ACC112 (cell line): ENCODE results near the gene KLF9.

Source experiments
- H2AFZ ChIP-seq: fragments of 200-600 bp; sonication (generic); one replicate; pipeline ENCODE4 v1.6.0; 2017; ENCODE audit warnings: antibody characterized with exemption, low read length; ENCODE audit not compliant: unreplicated experiment
- H3K27ac ChIP-seq: fragments of 200-600 bp; sonication (generic); 2 replicates; pipeline ENCODE4 v1.5.1; 2014; ENCODE audit warnings: low read depth, mild to moderate bottlenecking, antibody characterized with exemption, low read length, moderate library complexity
- H3K27me3 ChIP-seq: fragments of 200-600 bp; sonication (generic); 2 replicates; pipeline ENCODE4 v1.6.1; 2014; ENCODE audit warnings: mild to moderate bottlenecking, antibody characterized with exemption, low read length, moderate library complexity, mixed read lengths; ENCODE audit not compliant: insufficient read depth
- H3K36me3 ChIP-seq: fragments of 200-600 bp; sonication (generic); 2 replicates; pipeline ENCODE4 v1.6.1; 2016; ENCODE audit warnings: mild to moderate bottlenecking, antibody characterized with exemption, low read length, moderate library complexity, mixed read lengths; ENCODE audit not compliant: insufficient read depth
- H3K4me1 ChIP-seq: fragments of 200-600 bp; sonication (generic); one replicate; pipeline ENCODE4 v1.6.1; 2016; ENCODE audit warnings: low read length, mixed read lengths; ENCODE audit not compliant: insufficient read depth, unreplicated experiment, control insufficient read depth
- H3K4me3 ChIP-seq: fragments of 200-600 bp; sonication (generic); 2 replicates; pipeline ENCODE4 v1.5.1; 2014; ENCODE audit warnings: mild to moderate bottlenecking, low read depth, low read length
- H3K79me2 ChIP-seq: fragments of 200-600 bp; sonication (generic); one replicate; pipeline ENCODE4 v1.6.0; 2016; ENCODE audit warnings: low read length; ENCODE audit not compliant: control insufficient read depth, unreplicated experiment, insufficient read depth

The KLF9 gene

DNA sequence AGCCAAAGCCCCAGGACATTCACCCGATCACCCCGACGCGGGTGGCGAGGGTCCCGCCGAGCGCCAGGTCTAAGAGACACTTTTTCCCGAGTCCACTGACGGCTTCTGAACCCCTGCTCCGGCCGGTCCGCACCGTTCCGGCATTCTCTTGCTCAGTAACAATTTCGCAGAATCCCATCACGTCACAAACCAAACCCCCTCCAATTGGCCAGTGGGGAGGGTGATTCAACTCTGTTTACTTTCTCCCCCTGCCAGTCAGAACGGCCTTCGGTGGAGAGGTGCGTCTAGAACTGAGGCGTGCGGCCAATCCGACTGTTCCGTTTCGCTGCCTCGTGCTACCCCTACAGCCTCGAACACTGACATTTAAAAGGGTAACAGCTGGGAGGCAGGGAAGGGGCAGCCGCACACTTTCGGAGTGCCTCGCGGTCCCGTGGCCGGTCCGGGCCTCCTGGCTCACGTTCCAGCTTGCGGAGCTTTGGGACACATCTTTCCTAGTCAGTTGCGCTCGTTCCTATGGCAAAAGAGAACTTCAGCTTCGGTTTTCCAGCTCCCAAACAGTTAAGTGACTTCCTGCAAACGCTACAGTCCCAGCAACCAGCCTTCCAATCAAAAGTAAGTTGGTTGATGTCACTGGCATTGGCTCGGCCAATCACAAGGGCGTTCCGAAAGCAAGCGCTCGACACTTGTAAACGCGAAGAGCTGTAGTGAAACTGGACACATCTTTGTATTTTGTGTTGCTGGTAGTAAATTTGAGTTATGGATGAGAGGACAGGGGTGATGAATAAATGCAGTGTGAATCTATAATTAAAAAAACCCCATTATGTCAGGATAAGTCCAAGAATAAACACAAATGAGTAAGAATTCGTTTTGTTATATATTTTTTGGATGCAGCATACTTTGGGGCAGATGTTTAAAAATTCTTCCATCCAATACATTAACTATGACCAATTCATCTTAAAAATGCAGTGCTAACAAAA, at the start of gene KLF9:
Gene KLF9 (minus strand): TSS at position 859 of the 977 bp plus-strand sequence. CDS start 1,294 bp downstream, outside the sequence.
- peaks cover 54% of the 10 kb centered on the region for H3K79me2 ChIP-seq
- H3K4me1 ChIP-seq = peaks cover 45% of the 10 kb centered on the region
- peaks cover 14% of the 10 kb centered on the region; the same call in 1 of the 2 replicates for H3K36me3 ChIP-seq
- no peak within 1 kb of the TSS for H2AFZ ChIP-seq
- peak within 1 kb of the TSS; percentile 100 for H3K27ac ChIP-seq
- H3K27me3 ChIP-seq = no peaks in the 10 kb centered on the region
- peak within 1 kb of the TSS; percentile 82 for H3K4me3 ChIP-seq

DNA sequence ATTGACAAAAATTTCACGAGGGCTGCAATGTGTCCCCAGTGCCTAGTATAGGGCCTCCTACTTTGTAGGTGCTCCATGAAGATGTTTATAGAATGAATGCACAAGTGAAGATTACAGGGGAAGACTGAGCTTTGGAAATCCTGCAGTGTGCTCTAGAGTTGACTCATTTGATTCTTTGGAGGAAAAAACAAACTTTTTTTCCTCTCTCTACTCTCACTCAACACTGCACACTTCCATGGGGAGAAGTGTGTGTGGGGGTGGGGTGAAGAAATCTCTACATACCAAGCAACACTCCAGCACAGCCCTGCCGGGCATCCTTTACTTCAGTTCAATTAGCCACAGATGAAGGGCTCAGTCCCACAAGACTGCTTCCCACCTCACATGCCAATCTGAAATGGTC, 49.4 kb upstream of the KLF9 start:
- no peak overlapping the region for H3K4me3 ChIP-seq
- no peaks in the 10 kb centered on the region for H3K79me2 ChIP-seq
- no peak overlapping the region for H3K27ac ChIP-seq
- H3K36me3 ChIP-seq = no peaks in the 10 kb centered on the region
- no peak overlapping the region for H2AFZ ChIP-seq
- no peaks in the 10 kb centered on the region for H3K27me3 ChIP-seq
- H3K4me1 ChIP-seq = peaks cover 30% of the 10 kb centered on the region

DNA sequence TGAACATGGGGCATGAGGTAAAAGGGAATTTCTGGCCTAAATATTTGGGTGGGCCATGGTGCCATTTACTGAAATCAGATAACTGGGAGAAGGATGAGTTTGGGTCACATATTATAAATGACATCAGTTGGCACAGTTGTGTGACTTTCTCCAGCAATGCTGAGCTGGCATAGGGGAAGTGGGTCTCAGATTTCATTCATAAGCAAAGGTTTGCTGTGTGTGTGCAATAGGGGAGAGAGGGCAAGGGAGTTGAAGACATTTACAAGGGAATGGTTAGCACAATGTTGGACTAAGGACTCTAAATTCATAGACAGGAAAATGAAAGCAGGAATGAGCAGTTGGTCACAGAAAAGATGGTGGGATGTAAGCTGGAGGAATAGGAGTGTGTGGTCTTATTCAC, 47.8 kb upstream of the KLF9 start:
- H3K79me2 ChIP-seq = no peaks in the 10 kb centered on the region
- H3K4me1 ChIP-seq = peaks cover 25% of the 10 kb centered on the region
- H3K27me3 ChIP-seq = no peaks in the 10 kb centered on the region
- H3K4me3 ChIP-seq = no peak overlapping the region
- H3K27ac ChIP-seq = no peak overlapping the region
- H2AFZ ChIP-seq = no peak overlapping the region
- no peaks in the 10 kb centered on the region for H3K36me3 ChIP-seq

DNA sequence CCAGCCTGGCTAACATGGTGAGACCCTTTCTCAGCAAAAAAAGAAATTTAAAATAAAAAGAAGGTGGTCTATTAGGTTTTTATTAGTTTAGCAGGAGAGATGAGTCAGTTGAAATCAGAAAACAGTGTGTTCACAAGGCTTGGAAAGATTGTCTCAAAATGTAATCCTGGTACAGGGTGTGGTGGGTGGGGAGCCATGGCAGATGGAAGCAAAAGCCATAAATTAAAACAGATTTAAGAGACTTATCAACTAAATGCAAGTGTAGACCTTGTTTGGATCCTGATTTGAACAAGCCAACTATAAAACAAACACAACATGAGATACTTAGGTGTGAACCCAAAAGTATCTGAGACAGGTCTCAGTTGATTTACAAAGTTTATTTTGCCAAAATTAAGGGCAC, 42.8 kb upstream of the KLF9 start:
- H3K79me2 ChIP-seq = no peaks in the 10 kb centered on the region
- H3K4me3 ChIP-seq = no peak overlapping the region
- H3K36me3 ChIP-seq = no peaks in the 10 kb centered on the region
- H2AFZ ChIP-seq = no peak overlapping the region
- peaks cover 3% of the 10 kb centered on the region for H3K4me1 ChIP-seq
- no peak overlapping the region for H3K27ac ChIP-seq
- H3K27me3 ChIP-seq = no peaks in the 10 kb centered on the region

DNA sequence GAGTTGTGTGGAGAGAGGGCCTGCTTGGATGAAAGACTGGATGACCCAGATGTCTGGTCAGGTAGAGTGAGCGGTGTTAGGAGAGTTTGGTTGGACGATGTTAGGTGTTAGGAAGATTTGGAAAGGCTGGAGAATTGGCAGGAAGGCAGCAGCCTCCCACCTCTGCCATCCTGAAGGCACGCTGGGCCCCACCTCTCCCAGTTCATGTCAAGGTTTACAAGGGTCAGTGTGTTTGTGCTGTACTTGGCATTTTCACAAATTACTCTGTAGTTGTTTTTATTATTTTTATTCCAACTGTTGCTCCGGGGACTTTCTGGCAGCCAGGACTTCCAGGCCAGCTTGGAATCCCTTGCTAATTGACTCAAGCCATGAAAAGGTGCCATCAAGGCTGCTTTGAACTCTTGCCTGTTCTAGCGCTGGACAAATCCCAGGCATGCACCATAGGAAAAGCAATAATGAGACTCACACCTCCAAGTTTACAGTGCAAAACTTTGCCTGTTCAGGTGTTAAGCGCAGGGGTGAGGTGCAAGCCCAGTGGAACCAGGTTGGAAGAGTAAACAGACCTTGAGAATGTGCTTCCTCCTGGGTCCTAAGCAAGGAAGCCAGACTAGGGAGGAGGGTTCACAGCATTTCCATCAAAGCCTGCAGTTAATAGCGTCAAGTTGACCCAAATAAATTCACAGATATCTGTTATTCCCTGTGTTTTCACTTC, 41.7 kb upstream of the KLF9 start:
- Histone ChIP-seq H3K27me3 (no peaks in the 10 kb centered on the region), H3K36me3 (no peaks in the 10 kb centered on the region), H3K79me2 (no peaks in the 10 kb centered on the region), H3K4me3 (no peak overlapping the region), H2AFZ (peak overlapping the region; percentile 14), H3K4me1 (no peaks in the 10 kb centered on the region), H3K27ac (no peak overlapping the region)

DNA sequence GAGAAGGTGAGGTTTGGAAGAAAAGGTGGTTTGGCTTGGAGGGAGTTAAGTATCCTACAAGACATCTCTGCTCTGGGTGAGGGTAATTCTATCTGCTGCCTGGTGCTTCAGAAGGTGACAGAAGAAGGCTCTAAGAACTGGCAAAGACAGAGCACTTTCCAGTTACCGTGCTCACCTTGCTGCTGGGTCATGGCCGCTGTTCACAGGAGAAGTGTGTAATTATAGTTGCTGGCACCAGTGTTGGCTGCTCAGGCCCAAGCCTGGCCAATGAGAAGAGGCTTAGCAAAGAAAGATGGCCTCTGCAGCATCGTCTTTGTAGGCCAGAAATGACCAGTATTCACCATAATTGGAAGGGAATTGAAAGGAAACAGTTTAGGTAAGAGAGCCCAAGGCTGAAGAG, 37.9 kb upstream of the KLF9 start:
- no peaks in the 10 kb centered on the region for H3K4me1 ChIP-seq
- H3K36me3 ChIP-seq = no peaks in the 10 kb centered on the region
- no peak overlapping the region for H3K27ac ChIP-seq
- no peaks in the 10 kb centered on the region for H3K27me3 ChIP-seq
- no peak overlapping the region for H3K4me3 ChIP-seq
- H2AFZ ChIP-seq = no peak overlapping the region
- no peaks in the 10 kb centered on the region for H3K79me2 ChIP-seq

DNA sequence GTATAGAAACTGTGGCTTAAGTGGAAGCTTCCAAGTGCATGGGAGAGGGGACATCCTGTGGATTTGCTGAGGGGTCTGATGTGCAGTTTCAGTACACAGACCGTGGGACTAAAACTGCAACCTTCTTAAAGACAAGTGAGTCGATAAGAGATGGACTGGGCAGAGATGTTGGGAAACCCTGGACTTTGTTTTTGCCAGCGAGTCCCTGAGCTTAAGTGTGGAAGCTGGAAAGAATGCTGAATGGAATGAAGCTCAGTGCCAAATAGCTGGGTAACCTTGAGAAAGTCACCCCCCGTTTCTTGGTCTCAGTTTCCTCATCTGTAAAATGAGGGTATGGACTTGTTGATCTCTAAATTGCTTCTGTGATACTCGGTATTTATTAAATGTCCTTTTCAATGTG, 37.3 kb upstream of the KLF9 start:
- Histone ChIP-seq H3K79me2 (no peaks in the 10 kb centered on the region), H3K4me3 (no peak overlapping the region), H3K4me1 (no peaks in the 10 kb centered on the region), H3K27me3 (no peaks in the 10 kb centered on the region), H3K27ac (no peak overlapping the region), H2AFZ (no peak overlapping the region), H3K36me3 (no peaks in the 10 kb centered on the region)

DNA sequence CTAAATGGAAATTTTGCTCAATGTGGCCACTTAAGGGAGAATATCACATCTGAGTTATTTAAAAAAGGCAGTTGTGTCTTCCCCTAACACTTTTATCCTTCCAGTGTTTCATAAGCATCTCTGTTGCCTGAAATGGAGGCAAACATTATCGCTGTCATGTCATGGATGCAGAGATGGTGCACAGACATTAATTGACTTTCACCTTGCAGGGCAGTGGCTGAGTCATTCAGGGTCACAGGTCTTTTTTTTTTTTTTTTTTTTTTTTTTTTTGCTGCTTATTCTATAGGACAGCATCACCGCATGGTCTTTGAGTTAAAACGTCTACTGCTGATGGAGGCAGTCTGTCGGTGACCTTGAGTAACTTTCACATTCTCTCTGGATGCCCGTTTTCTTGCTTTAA, 36.3 kb upstream of the KLF9 start:
- Histone ChIP-seq H3K36me3 (no peaks in the 10 kb centered on the region), H3K27me3 (no peaks in the 10 kb centered on the region), H3K27ac (no peak overlapping the region), H3K4me3 (no peak overlapping the region), H3K4me1 (no peaks in the 10 kb centered on the region), H2AFZ (no peak overlapping the region), H3K79me2 (no peaks in the 10 kb centered on the region)

DNA sequence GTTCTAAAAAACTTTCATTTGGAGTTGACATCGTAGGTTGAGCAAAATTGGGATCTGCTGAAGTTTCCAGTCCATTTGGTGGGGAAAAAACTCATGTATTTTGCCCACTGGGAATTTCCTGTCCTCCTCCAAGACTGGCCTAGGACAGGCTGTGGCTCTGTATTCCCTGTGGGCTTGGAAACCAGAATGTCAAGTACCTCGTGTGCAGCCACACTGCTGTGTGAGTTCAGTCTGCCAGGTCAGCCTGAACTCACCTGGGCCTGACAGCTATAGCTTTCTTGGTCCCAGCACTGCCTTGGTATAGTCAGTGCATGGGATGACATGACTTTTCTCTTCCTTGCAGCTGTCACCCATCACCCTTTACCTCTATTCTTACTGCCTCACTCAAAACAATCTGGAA, 35.0 kb upstream of the KLF9 start:
- no peak overlapping the region for H3K4me3 ChIP-seq
- no peaks in the 10 kb centered on the region for H3K4me1 ChIP-seq
- H3K36me3 ChIP-seq = no peaks in the 10 kb centered on the region
- H2AFZ ChIP-seq = no peak overlapping the region
- H3K27me3 ChIP-seq = no peaks in the 10 kb centered on the region
- H3K79me2 ChIP-seq = no peaks in the 10 kb centered on the region
- no peak overlapping the region for H3K27ac ChIP-seq

DNA sequence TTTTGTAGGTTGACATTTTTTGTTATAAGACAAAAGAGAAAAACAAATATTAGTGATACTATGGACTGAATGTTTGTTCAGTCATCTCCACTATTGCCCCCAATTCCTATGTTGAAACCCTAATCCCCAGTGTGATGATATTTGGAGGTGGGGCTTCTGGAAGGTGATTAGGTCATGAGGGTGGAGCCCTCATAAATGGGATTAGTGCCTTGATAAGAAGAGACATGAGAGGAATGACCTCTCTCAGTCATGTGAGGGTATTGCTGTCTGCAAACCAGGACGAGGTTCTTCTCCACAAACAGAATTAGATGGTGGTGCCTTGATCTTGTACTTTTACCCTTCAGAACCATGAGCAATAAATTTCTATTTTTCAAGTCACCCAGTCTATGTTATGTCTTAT, 34.5 kb upstream of the KLF9 start:
- Histone ChIP-seq H3K4me1 (no peaks in the 10 kb centered on the region), H3K27ac (no peak overlapping the region), H3K27me3 (no peaks in the 10 kb centered on the region), H3K4me3 (no peak overlapping the region), H3K36me3 (no peaks in the 10 kb centered on the region), H2AFZ (no peak overlapping the region), H3K79me2 (no peaks in the 10 kb centered on the region)

DNA sequence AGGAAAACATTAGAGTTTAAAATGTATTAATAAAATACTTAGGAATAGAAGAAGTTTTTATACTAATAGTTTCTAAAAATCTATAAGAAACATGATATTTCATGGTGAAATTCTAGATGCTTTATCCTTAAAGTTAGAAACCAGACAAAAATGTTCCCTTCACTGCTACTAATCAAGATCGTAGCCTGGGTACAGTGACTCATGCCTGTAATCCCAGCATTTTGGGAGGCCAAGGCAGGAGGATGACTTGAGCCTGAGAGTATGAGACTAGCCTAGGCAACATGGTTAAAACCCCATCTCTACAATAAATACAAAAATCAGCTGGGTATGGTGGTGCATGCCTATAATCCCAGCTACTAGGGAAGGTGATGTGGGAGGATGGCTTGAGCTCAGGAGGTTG, 30.4 kb upstream of the KLF9 start:
- peaks cover 9% of the 10 kb centered on the region for H3K4me1 ChIP-seq
- H2AFZ ChIP-seq = no peak overlapping the region
- H3K79me2 ChIP-seq = no peaks in the 10 kb centered on the region

More for the DNA sequence above, 30.4 kb upstream of the KLF9 start:
- no peaks in the 10 kb centered on the region for H3K27me3 ChIP-seq
- no peak overlapping the region for H3K4me3 ChIP-seq
- H3K27ac ChIP-seq = no peak overlapping the region
- no peaks in the 10 kb centered on the region for H3K36me3 ChIP-seq
